MM.1S (cell line): ENCODE data around the gene NCK1.
"Not testable (repeated sequence)": the region's sequence is repeated elsewhere in the genome, so short reads cannot be mapped to it uniquely, and the experiment has no call there.

ENCODE experiments used
- DNase-seq: peaks from one replicate; pipeline ENCODE4 v3.0.0-alpha.2; 2015
- H2AFZ ChIP-seq: fragments of 300-600 bp; sonication (generic); 2 replicates; pipeline ENCODE4 v1.6.0; 2016; ENCODE audit warnings: antibody characterized with exemption, low read length
- H3F3A ChIP-seq: fragments of 300-600 bp; sonication (generic); 2 replicates; pipeline ENCODE4 v1.6.1; 2016; ENCODE audit warnings: mild to moderate bottlenecking, antibody characterized with exemption, low read length, moderate library complexity, mixed read lengths; ENCODE audit not compliant: insufficient read depth
- H3K27ac ChIP-seq: fragments of 300-600 bp; sonication (generic); 2 replicates; pipeline ENCODE4 v1.5.1; 2016; ENCODE audit warnings: mild to moderate bottlenecking, low read length
- H3K27me3 ChIP-seq: fragments of 300-600 bp; sonication (generic); replicated peaks from 2 replicates; pipeline ENCODE4 v1.6.0; 2016; ENCODE audit warnings: low read length; ENCODE audit not compliant: insufficient read depth
- H3K36me3 ChIP-seq: fragments of 300-600 bp; sonication (generic); replicated peaks from 2 replicates; pipeline ENCODE4 v1.6.1; 2016; ENCODE audit warnings: mild to moderate bottlenecking, low read length, mixed read lengths; ENCODE audit not compliant: insufficient read depth
- H3K4me1 ChIP-seq: fragments of 300-600 bp; sonication (generic); 2 replicates; pipeline ENCODE4 v1.6.1; 2016; ENCODE audit warnings: low read length, mixed read lengths
- H3K4me2 ChIP-seq: fragments of 300-600 bp; sonication (generic); 2 replicates; pipeline ENCODE4 v1.6.0; 2016; ENCODE audit warnings: low read depth, low read length
- H3K4me3 ChIP-seq: fragments of 300-600 bp; sonication (generic); 2 replicates; pipeline ENCODE4 v1.5.1; 2016; ENCODE audit warnings: low read length, mixed read lengths
- H3K79me2 ChIP-seq: fragments of 300-600 bp; sonication (generic); 2 replicates; pipeline ENCODE4 v1.6.1; 2016; ENCODE audit warnings: mixed run types, low read length, mixed read lengths
- H3K9ac ChIP-seq: fragments of 300-600 bp; sonication (generic); 2 replicates; pipeline ENCODE4 v1.6.1; 2016; ENCODE audit warnings: low read length, mixed read lengths
- H3K9me2 ChIP-seq: fragments of 300-600 bp; sonication (generic); replicated peaks from 2 replicates; pipeline ENCODE4 v1.6.1; 2016; ENCODE audit warnings: mild to moderate bottlenecking, low read length, mixed read lengths; ENCODE audit not compliant: insufficient read depth
- H3K9me3 ChIP-seq: fragments of 300-600 bp; sonication (generic); replicated peaks from 2 replicates; pipeline ENCODE4 v1.6.1; 2016; ENCODE audit warnings: mild to moderate bottlenecking, low read length, mixed read lengths; ENCODE audit not compliant: insufficient read depth
- H4K20me1 ChIP-seq: fragments of 300-600 bp; sonication (generic); 2 replicates; pipeline ENCODE4 v1.6.1; 2016; ENCODE audit warnings: mild to moderate bottlenecking, low read length, moderate library complexity, mixed read lengths; ENCODE audit not compliant: insufficient read depth
- CTCF ChIP-seq: fragments of 300-600 bp; sonication (generic); IDR thresholded peaks from 2 replicates; pipeline ENCODE4 v1.5.1; 2016; ENCODE audit warnings: antibody characterized with exemption, low read length, mixed read lengths
- EZH2 ChIP-seq: fragments of 300-600 bp; sonication (generic); optimal IDR thresholded peaks from 2 replicates; pipeline ENCODE3; 2017; ENCODE audit warnings: low read depth, mild to moderate bottlenecking, antibody characterized with exemption, low read length, mixed read lengths
- EZH2phosphoT487 ChIP-seq: fragments of 300-600 bp; sonication (generic); IDR thresholded peaks from 2 replicates; pipeline ENCODE4 v1.6.1; 2018; ENCODE audit warnings: antibody characterized with exemption, low read length

The NCK1 gene

DNA sequence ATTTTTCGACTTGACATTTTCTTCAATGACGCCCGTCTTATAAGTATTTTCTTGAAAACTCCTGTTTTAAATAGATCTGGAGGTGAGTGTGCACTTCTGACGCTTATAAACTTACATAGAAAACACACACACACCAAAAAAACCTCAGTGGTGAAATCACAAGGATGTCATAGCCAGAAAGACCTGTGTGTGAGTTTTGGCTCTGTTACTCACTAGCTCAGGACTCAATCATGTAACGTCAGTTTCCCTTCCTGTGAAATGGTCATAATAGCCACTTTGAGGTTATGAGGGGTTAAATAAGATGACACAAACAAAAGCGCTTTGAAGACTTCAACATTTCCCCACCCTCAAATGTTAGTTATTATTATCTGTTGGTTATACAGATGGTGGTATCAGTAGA is 97.6 kb downstream of the NCK1 start:
- no peak for DNase-seq
- Histone ChIP-seq H3K9me3 (no peaks in the 10 kb centered on the region), H3K9me2 (no peaks in the 10 kb centered on the region), H3F3A (no peaks in the 10 kb centered on the region), H3K4me2 (no peak overlapping the region), H2AFZ (no peak overlapping the region), H3K27ac (no peak overlapping the region), H3K4me1 (no peaks in the 10 kb centered on the region), H3K36me3 (no peaks in the 10 kb centered on the region), H3K4me3 (no peak overlapping the region), H3K79me2 (no peaks in the 10 kb centered on the region), H3K27me3 (no peaks in the 10 kb centered on the region), H3K9ac (no peak overlapping the region), H4K20me1 (no peaks in the 10 kb centered on the region)
- no peak for TF ChIP-seq CTCF

GRCh38 chr3:136960838-136961836 is 99.1 kb downstream of the NCK1 start:
- H3K4me2 ChIP-seq, result no peak overlapping the region
- H3K4me1 ChIP-seq, result no peaks in the 10 kb centered on the region
- no peaks in the 10 kb centered on the region for H3K9me3 ChIP-seq
- no peaks in the 10 kb centered on the region for H3K9me2 ChIP-seq
- no peaks in the 10 kb centered on the region for H3F3A ChIP-seq
- H3K27me3 ChIP-seq, result no peaks in the 10 kb centered on the region
- no peaks in the 10 kb centered on the region for H4K20me1 ChIP-seq
- H3K27ac ChIP-seq, result no peak overlapping the region
- H2AFZ ChIP-seq, result no peak overlapping the region
- H3K36me3 ChIP-seq, result no peaks in the 10 kb centered on the region
- H3K79me2 ChIP-seq, result no peaks in the 10 kb centered on the region
- TF ChIP-seq EZH2 (no peak), CTCF (no peak), EZH2phosphoT487 (no peak)
- H3K9ac ChIP-seq, result no peak overlapping the region
- no peak overlapping the region for H3K4me3 ChIP-seq
- no peak for DNase-seq

DNA sequence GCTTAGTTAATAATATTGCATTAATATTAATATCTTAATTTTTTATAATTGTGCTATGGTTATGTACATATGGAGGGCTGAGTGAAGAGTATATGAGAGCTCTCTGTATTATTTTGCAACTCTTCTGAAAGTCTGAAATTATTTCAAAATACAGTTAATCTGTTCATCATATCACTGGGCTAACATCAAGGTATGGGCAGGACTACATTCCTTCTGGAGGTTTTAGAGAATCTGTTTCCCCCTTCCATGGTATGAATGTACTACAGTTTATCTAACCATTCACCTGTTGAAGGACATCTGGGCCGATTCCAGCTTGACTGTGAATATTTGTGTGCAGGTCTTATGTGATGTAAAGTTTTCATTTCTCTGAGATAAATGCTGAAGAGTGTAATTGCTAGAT is 100.9 kb downstream of the NCK1 start:
- H3K4me3 ChIP-seq, result no peak overlapping the region
- no peaks in the 10 kb centered on the region for H3K9me3 ChIP-seq
- no peaks in the 10 kb centered on the region for H3K4me1 ChIP-seq
- no peaks in the 10 kb centered on the region for H3K79me2 ChIP-seq
- no peak overlapping the region for H3K4me2 ChIP-seq
- H3K27ac ChIP-seq, result no peak overlapping the region
- H2AFZ ChIP-seq, result no peak overlapping the region
- no peak overlapping the region for H3K9ac ChIP-seq
- H4K20me1 ChIP-seq, result no peaks in the 10 kb centered on the region
- H3F3A ChIP-seq, result no peaks in the 10 kb centered on the region
- H3K27me3 ChIP-seq, result no peaks in the 10 kb centered on the region
- no peaks in the 10 kb centered on the region for H3K9me2 ChIP-seq
- no peak for DNase-seq
- H3K36me3 ChIP-seq, result no peaks in the 10 kb centered on the region
- TF ChIP-seq EZH2phosphoT487 (no peak), EZH2 (no peak), CTCF (no peak)

GRCh38 chr3:136969539-136969938 is 107.5 kb downstream of the NCK1 start:
- not testable (repeated sequence) for H3K9me2 ChIP-seq, H2AFZ ChIP-seq, H3K79me2 ChIP-seq, H3K4me1 ChIP-seq, H3K4me2 ChIP-seq, H3K4me3 ChIP-seq, DNase-seq, H3K27ac ChIP-seq, H4K20me1 ChIP-seq, H3K27me3 ChIP-seq, H3K9me3 ChIP-seq, H3F3A ChIP-seq, H3K9ac ChIP-seq, H3K36me3 ChIP-seq
